DMS79 treated with DMSO at 0.1 percent for 48 hours (cell line): ENCODE measurements around the gene AK8.

ENCODE experiments used
- DNase-seq: peaks from one replicate; lab custom pipeline; 2025; lab: John Stamatoyannopoulos, UW

The AK8 gene, protein sequence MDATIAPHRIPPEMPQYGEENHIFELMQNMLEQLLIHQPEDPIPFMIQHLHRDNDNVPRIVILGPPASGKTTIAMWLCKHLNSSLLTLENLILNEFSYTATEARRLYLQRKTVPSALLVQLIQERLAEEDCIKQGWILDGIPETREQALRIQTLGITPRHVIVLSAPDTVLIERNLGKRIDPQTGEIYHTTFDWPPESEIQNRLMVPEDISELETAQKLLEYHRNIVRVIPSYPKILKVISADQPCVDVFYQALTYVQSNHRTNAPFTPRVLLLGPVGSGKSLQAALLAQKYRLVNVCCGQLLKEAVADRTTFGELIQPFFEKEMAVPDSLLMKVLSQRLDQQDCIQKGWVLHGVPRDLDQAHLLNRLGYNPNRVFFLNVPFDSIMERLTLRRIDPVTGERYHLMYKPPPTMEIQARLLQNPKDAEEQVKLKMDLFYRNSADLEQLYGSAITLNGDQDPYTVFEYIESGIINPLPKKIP

GRCh38 chr9:132877824-132878694 lies at the start of gene AK8:
Gene AK8 (minus strand): TSS chr9:132878284. CDS start chr9:132878255, 29 bp downstream.
- DNase-seq: peak; percentile 61

DNA sequence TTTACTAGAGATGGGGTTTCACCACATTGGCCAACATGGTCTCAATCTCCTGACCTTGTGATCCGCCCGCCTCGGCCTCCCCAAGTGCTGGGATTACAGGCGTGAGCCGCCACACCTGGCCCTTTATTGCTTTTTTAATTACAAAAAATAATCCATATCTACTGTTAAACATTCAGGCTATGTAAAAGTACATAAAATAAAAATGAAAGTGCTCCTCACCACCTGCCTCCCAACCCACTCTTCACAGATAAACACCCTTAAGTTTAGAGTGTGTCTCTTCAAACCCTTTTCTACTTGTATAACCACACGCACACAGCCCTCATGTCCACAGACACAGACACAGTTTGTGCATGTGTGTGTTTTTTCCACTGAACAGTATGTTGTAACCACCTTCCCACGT lies 49.6 kb upstream of the AK8 start:
- no peak for DNase-seq

GRCh38 chr9:132923346-132923902 lies 45.3 kb upstream of the AK8 start:
- DNase-seq: no peak

DNA sequence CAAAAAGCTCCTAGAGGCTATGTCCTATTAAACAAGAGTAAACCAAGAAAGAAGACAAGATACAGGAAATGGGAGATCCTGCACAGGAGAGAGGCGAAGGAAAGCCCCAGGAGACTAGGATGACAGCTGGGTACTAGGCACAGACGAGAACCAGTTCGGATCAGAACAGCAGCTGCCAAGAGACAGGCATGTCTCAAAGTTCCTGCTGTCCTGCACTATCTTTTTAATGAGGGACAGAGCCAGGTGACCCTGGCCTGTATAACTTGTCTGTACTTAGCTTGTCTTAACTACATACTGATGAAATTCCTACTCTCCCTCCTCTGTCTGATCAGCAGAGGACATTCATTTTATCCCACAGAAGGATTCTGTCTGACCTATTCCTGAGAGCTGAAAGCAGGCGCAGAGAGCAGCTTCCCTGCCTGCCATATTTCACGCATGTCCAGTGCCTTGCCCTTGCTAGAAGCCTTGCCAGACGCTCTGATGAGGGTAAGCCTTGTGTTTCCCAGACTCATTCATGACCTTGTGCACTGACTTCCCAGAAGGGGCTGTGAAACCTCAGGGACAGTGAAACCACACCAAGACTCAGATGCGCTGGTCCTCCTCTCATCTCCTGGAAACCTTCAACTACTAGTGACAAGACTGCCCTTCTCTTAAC lies 41.7 kb upstream of the AK8 start:
- DNase-seq: no peak

DNA sequence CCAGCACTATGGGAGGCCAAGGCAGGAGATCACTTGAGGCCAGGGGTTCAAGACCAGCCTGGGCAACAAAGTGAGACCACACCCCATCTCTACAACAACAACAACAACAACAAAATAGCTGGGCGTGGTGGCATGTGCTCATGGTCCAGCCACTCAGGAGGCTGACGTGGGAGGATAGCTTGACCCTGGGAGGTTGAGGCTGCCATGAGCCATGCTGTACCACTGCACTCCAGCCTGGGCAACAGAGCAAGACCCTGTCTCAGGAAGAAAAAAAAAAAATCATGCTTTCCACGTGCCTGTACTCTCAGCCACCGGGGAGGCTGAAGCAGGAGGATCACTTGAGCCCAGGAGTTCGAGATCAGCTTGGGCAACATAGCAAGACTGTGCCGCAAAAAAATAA lies 36.8 kb upstream of the AK8 start:
- DNase-seq: no peak

- DNase-seq: no peak
Observed at GRCh38 chr9:132912131-132912530, 34.0 kb upstream of the AK8 start.

DNA sequence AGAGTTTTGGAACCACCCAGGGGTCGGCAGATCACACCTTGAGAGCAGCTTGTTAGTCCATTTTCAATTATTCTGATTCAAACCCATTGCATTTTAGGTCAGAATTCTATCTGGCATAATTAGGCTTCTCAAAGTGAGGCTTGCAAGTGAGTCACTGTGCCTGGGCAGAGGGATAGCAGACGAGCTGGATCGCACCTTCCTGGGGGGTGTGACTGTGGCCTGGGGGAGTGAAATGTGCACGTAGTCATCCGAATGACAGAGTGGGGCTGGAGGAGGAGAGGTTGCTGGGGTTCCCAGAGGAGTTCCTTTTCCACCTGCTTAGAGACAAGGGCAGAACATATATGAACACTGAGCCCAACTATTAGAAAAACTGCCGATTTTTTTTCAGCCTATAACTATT lies 32.3 kb upstream of the AK8 start:
- DNase-seq: no peak

- no peak for DNase-seq
Observed at GRCh38 chr9:132909311-132909710, 31.2 kb upstream of the AK8 start.

DNA sequence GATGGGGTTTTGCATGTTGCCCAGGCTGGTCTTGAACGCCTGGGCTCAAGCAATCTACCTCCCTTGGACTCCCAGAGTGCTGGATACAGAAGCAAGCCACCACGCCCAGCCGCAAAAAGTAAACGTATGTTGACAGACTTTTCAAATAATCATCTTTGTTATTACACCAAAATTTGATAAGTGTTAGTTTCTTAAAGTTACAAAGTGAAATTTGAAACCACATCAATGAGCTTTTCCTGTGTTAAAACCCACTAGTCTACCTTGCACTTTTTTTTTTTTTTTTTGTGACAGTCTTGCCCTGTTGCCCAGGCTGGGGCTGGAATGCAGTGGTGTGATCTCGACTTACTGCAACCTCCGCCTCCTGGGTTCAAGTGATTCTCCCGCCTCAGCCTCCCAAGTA lies 30.6 kb upstream of the AK8 start:
- DNase-seq: no peak

DNA sequence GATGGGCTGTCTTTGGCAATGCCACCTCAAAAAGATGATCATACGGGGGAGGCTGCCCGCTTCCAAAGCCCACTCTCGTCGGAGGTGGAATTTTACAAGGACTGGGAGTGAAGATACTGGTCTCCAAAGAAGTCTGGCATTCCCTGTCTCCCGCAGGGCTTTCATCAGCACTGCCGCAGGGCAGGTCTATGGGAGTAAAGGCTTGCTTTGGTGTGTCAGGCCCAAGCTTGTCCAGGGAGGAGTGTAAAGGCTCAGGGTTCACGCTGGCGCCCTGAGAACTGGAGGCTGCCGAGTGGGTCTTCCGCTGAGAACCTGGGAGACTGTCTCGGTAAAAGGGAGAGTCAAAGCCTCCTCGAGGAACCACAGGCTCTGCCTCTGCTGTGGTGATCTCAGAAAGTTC lies 27.6 kb upstream of the AK8 start:
- DNase-seq: no peak

- no peak for DNase-seq
Observed at GRCh38 chr9:132903574-132904492, 25.7 kb upstream of the AK8 start.

- DNase-seq: peak; percentile 36
Observed at GRCh38 chr9:132901858-132902831, 24.1 kb upstream of the AK8 start.

GRCh38 chr9:132898051-132898450 lies 20.0 kb upstream of the AK8 start:
- no peak for DNase-seq

DNA sequence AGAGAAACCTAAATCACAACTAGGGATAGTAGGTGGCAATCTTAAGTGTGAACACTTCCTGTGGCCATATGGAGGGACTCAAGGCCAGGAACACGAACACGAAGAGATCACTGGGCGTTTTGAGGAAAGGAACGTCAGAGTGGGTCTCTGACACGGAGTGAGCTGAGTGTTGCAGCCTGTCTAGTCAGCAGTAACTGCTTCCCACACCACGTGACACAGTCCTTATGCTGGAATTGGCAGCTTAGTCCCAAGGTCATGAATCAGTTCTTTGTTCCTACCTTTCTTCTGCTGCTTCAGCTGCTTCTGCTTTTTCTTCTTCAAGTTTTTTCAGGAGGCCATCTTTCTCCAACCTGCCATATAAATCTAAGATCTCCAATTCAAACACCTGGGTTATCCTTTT lies 18.8 kb upstream of the AK8 start:
- DNase-seq: no peak

DNA sequence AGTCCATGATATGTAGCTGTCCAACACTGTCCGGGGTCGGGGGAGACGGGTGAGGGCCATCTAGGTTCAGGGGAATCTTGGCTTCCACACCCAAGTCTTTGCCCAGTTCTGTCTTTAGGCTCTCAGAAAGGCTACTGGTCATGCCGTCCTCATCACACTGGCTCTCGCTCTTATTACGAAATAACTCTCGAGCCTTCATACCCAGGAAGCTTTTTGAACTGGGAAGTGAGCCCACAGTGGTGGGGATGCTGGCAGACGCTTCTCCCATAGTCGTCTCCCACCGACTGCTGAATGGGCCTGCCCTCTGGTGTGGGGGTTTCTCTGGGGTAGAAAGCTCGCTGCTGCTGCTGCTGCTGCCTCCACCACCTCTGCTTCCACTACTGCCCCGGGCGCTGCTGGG lies 18.2 kb upstream of the AK8 start:
- DNase-seq: no peak

- peak; percentile 76 for DNase-seq
Observed at GRCh38 chr9:132894862-132895835, 17.1 kb upstream of the AK8 start.

- DNase-seq: no peak
Observed at GRCh38 chr9:132894346-132894745, 16.3 kb upstream of the AK8 start.

DNA sequence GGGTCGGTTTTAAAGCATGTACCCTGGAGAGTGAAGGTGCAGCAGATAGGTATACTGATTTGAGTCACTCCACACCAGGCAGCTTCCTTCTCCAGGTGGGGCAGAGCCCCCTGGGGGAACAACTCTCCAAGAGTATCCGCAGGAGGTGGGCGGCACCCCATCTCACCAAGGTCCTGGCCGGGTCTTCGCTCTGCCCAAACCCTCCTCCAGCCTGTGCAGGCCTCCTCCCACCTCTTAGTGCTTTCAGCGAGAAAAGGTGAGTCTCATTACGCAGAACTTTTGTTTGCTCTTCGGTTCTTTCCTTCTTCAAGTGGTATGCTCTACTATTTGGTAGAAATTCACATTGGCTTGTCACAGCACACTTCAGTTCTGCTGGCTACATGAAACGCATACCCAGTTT lies 14.3 kb upstream of the AK8 start:
- peak; percentile 10 for DNase-seq

- DNase-seq: no peak
Observed at GRCh38 chr9:132888151-132888550, 10.1 kb upstream of the AK8 start.
